Germinal center (tissue), 1 donor: ENCODE measurements around the gene CENPX.

ENCODE experiments used
- DNase-seq: peaks from one replicate; pipeline ENCODE4 v3.0.0; 2012; ENCODE audit warnings: mixed read lengths, low spot score

The CENPX gene

GRCh38 chr17:82023447-82024241, 966 bp upstream of the CENPX start:
- peak; percentile 31 for DNase-seq

- peak; percentile 99 for DNase-seq
Measured at GRCh38 chr17:82022981-82023446, 336 bp upstream of the CENPX start, which contains the start of gene LRRC45. LRRC45 (plus strand) TSS chr17:82023305; CDS start chr17:82023644, 339 bp downstream.

- DNase-seq = no peak
Measured at GRCh38 chr17:82021900-82022309, 773 bp downstream of the CENPX start.

GRCh38 chr17:82021107-82021899, 1.4 kb downstream of the CENPX start:
- DNase-seq = peak; percentile 48

- DNase-seq = no peak
Measured at GRCh38 chr17:82020572-82021106, 2.0 kb downstream of the CENPX start.

GRCh38 chr17:82019690-82020571, 2.7 kb downstream of the CENPX start:
- DNase-seq = peak; percentile 66

- no peak for DNase-seq
Measured at GRCh38 chr17:82018989-82019689, 3.5 kb downstream of the CENPX start.

- DNase-seq = no peak
Measured at GRCh38 chr17:82018152-82018988, 4.3 kb downstream of the CENPX start.

GRCh38 chr17:82017612-82018151, 5.0 kb downstream of the CENPX start:
- no peak for DNase-seq

GRCh38 chr17:82016875-82017459, 5.7 kb downstream of the CENPX start:
- DNase-seq = no peak

GRCh38 chr17:82016061-82016874, 6.4 kb downstream of the CENPX start:
- no peak for DNase-seq

GRCh38 chr17:82015311-82015971, 7.2 kb downstream of the CENPX start:
- DNase-seq = no peak

- no peak for DNase-seq
Measured at GRCh38 chr17:82014971-82015310, 7.7 kb downstream of the CENPX start.

GRCh38 chr17:82014432-82014831, 8.2 kb downstream of the CENPX start:
- no peak for DNase-seq

GRCh38 chr17:82013772-82014321, 8.8 kb downstream of the CENPX start:
- DNase-seq = no peak

- DNase-seq = no peak
Measured at GRCh38 chr17:82013341-82013740, 9.3 kb downstream of the CENPX start.

GRCh38 chr17:82012640-82013295, 9.9 kb downstream of the CENPX start:
- DNase-seq = no peak
